Lower leg skin (tissue), 4 donors: Measurements from ENCODE around the gene MACO1. TPM values are rescaled to one million over a fixed set of nuclear protein-coding genes. Genes with fewer than 3 reads are reported as not detected.
"Not testable (repeated sequence)": the region's sequence is repeated elsewhere in the genome, so short reads cannot be mapped to it uniquely, and the experiment has no call there.

Source experiments
- DNase-seq, 2 donors: peaks; one replicate each; pipeline ENCODE4 v3.0.0-alpha.2; 2019; ENCODE audit warnings: low spot score in 2 of 2
- H3K4me3 ChIP-seq: fragments of 200-600 bp; sonication (generic); 2 replicates; pipeline ENCODE4 v1.5.1; 2017; ENCODE audit warnings: mild to moderate bottlenecking, low read depth; ENCODE audit not compliant: poor library complexity, severe bottlenecking
- CTCF ChIP-seq, 3 donors: fragments of 450-650 bp; IDR thresholded peaks; one replicate each; pipeline ENCODE4 v1.5.1; 2016; ENCODE audit warnings: antibody characterized with exemption in 3 of 3, mild to moderate bottlenecking in 3 of 3, moderate library complexity in 2 of 3
- POLR2A ChIP-seq, 2 donors: fragments of 450-650 bp; IDR thresholded peaks; one replicate each; pipeline ENCODE4 v1.6.1; 2016 to 2017; ENCODE audit warnings: antibody characterized with exemption in 2 of 2, mild to moderate bottlenecking in 1 of 2, moderate library complexity in 1 of 2
- WGBS, 2 donors: methylation state at CpG; one replicate each; pipeline ENCODE4 v1.1.5; 2018; 5-methylcytosine and 5-hydroxymethylcytosine counted together
- intact Hi-C: fragments of 100-400 bp; cut with DNase I; formaldehyde crosslinking; loops from one replicate; pipeline ENCODE4 v1.15.0; 2023; ENCODE audit warnings: low total_unique reads
- total RNA-seq, 4 donors: library from RNA; depleted of rRNA; stranded (reverse); fragments of >200 nt; gene quantifications; one replicate each; pipeline ENCODE4 v1.1.0, GENCODE V29; 2016

Gene MACO1
- total RNA-seq, 4 donors from 2014 or later, result 14.2 to 20.4 (median 16.4) TPM

GRCh38 chr1:25503551-25504426 lies 73.1 kb downstream of the MACO1 start:
- TF ChIP-seq CTCF (IDR thresholded peaks at IDR 0.05) (no peak), POLR2A (IDR thresholded peaks at IDR 0.05) (no peak)
- WGBS, 2 donors, result 71 to 73% methylated on average over 12 of the region's 12 CpGs
- peak in 1 of 2 donors; percentile 81 for DNase-seq
- intact Hi-C loops, result no loop called here
- no peak overlapping the region for H3K4me3 ChIP-seq

- no peak for TF ChIP-seq CTCF (IDR thresholded peaks at IDR 0.05)
- no peak overlapping the region for H3K4me3 ChIP-seq
- DNase-seq, result peak in 1 of 2 donors; percentile 60
- intact Hi-C loops, result no loop called here
- 66 to 70% methylated on average over 9 of the region's 9 CpGs for WGBS, 2 donors
Measured at GRCh38 chr1:25504706-25505595, 74.3 kb downstream of the MACO1 start.

- 84 to 86% methylated on average over 14 of the region's 14 CpGs for WGBS, 2 donors
- no peak overlapping the region for H3K4me3 ChIP-seq
- TF ChIP-seq CTCF (IDR thresholded peaks at IDR 0.05) (no peak), POLR2A (IDR thresholded peaks at IDR 0.05) (no peak)
- peak in 1 of 2 donors; percentile 74 for DNase-seq
- intact Hi-C loops, result no loop called here
Measured at GRCh38 chr1:25505656-25506385, 75.1 kb downstream of the MACO1 start.

GRCh38 chr1:25506566-25507463 lies 76.1 kb downstream of the MACO1 start:
- H3K4me3 ChIP-seq, intact Hi-C loops: not testable (repeated sequence)
- DNase-seq, result peak in 1 of 2 donors; percentile 78
- 49 to 50% methylated on average over 32 to 37 of the region's 37 CpGs for WGBS, 2 donors

GRCh38 chr1:25513666-25514065 lies 83.0 kb downstream of the MACO1 start:
- peak in 1 of 2 donors; percentile 52 for DNase-seq
- no peak for TF ChIP-seq CTCF (IDR thresholded peaks at IDR 0.05)
- intact Hi-C loops, result no loop called here
- 75 to 85% methylated on average over 4 of the region's 4 CpGs for WGBS, 2 donors
- H3K4me3 ChIP-seq, result no peak overlapping the region
